ENCODE results near the gene STC2. TPM values are rescaled to one million over a fixed set of nuclear protein-coding genes. Genes with fewer than 3 reads are reported as not detected.

STC2 gene
- total RNA-seq, 2 experiments from 2014 or later: 40.9 to 45.9 TPM

DNA sequence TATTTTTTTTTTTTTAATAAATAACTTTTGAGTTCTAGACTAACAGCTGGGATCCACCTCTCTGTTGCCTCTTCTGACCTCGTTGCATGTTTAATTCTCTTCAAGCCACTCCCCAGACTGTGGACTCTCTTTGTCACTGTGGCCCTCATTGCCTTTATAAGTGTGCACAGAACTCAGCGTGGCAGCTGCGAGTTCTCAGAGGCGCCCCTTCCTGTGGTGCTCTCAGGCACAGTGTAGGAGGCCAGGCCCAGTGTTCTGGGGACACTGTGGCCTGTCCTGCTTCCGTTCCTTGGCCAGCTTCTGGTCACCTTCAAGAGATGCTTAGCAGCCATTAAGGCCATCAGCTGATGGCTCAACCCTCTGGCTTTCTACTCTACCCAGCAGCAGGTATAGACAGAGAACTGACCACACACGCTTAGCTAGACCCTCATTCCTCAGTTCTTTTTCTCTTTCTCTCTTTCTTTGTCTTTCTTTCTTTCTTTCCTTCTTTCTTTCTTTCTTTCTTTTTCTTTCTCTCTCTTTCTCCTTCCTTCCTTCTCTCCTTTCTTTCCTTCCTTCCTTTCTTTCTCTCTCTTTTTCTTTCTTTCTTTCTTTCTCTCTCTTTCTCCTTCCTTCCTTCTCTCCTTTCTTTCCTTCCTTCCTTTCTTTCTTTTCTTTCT lies 27.7 kb downstream of the STC2 start:
- Mint-ChIP-seq H3K4me3 (no peak overlapping the region), H3K9me3 (no peaks in the 10 kb centered on the region), H3K4me1 (ENCODE audit: low read depth) (no peaks in the 10 kb centered on the region), H3K36me3 (ENCODE audit: low read depth) (no peaks in the 10 kb centered on the region), H3K27me3 (peaks cover 26% of the 10 kb centered on the region), H3K27ac (no peak overlapping the region)
- TF ChIP-seq, protein P1, sequence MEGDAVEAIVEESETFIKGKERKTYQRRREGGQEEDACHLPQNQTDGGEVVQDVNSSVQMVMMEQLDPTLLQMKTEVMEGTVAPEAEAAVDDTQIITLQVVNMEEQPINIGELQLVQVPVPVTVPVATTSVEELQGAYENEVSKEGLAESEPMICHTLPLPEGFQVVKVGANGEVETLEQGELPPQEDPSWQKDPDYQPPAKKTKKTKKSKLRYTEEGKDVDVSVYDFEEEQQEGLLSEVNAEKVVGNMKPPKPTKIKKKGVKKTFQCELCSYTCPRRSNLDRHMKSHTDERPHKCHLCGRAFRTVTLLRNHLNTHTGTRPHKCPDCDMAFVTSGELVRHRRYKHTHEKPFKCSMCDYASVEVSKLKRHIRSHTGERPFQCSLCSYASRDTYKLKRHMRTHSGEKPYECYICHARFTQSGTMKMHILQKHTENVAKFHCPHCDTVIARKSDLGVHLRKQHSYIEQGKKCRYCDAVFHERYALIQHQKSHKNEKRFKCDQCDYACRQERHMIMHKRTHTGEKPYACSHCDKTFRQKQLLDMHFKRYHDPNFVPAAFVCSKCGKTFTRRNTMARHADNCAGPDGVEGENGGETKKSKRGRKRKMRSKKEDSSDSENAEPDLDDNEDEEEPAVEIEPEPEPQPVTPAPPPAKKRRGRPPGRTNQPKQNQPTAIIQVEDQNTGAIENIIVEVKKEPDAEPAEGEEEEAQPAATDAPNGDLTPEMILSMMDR (IDR thresholded peaks at IDR 0.05): no peak
- ChIA-PET POLR2A (interaction anchor here (0.6 kb wide), 1 partner anchor 54 kb away, joined by 3 read pairs; no protein-coding TSS in a partner anchor), CTCF (no interaction called here)
- intact Hi-C loops (cut with micrococcal nuclease): no loop called here
- ATAC-seq: no peak
- no peak for DNase-seq

DNA sequence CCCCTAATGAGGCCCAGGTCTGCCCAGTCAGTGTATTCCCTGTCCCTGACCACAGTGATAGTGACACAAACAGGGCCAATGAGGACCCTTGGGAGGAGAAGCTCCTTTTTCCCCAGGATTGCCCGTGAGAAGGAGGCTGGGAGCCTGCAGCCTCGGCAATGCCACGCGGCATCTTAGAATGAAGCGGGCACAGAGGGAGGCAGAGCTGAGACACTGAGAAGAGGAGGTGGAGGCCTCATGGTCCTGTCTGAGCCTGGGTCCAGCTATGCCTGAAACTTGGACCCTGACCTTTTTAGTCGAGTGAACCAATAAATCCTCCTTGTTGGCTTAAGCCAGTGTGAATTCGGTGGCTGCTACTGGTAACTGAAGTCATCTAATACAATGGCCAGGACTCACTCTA lies 28.4 kb downstream of the STC2 start:
- ChIA-PET POLR2A (interaction anchor here (0.5 to 0.6 kb wide), 2 partner anchors 11 to 54 kb away, joined by 3 to 4 read pairs; no protein-coding TSS in a partner anchor), CTCF (no interaction called here)

DNA sequence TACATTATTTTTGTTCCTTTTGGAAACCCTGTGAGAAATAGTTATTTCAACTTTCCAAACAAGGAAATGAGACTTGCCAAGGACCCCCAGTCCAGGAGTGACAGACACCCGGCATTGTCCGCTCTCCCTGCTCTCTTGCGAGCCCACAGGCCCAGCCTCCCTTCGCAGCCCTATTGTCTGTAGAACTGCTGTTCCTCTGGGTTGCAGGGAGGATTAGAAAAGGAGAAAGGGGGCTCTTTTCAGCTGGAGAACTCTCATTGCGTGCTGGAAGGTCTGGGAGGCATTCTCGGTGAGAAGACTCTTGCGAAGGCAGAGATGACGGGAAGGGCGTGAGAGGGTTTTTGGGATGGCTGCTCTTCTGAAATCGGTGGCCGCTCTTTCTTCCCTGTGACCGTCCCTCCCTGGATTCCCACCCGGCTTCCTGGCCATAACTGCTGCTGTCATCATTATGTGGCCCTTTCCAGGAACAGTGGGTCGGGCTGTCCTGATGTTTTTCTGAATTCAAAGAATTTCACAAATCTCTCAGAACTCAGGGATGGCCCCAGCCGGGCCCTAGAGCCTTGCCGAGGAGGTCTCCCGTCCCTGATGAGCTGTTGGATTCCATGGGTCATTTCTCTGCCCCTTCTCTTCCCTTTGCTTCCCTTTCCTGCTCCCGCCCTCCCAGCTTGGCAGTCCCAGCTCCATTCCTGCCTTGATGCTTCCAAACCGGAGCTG lies 29.8 kb downstream of the STC2 start:
- no peak overlapping the region for H3K4me3 Mint-ChIP-seq
- H3K27me3 Mint-ChIP-seq: peaks cover 32% of the 10 kb centered on the region
- intact Hi-C loops (cut with micrococcal nuclease): no loop called here
- H3K36me3 Mint-ChIP-seq (ENCODE audit: low read depth): no peaks in the 10 kb centered on the region
- no peaks in the 10 kb centered on the region for H3K9me3 Mint-ChIP-seq
- TF ChIP-seq, protein P1 (IDR thresholded peaks at IDR 0.05): no peak
- ChIA-PET POLR2A (interaction anchor here (0.7 to 1.2 kb wide), 2 partner anchors 13 to 30 kb away, joined by 3 to 4 read pairs; partner anchors contain the start of gene STC2), CTCF (no interaction called here)
- DNase-seq (no peak), ATAC-seq (no peak)
- H3K27ac Mint-ChIP-seq: no peak overlapping the region
- H3K4me1 Mint-ChIP-seq (ENCODE audit: low read depth): peaks cover 11% of the 10 kb centered on the region

More for the DNA sequence above, 28.4 kb downstream of the STC2 start:
- no peak for DNase-seq
- Mint-ChIP-seq H3K27ac (no peak overlapping the region), H3K9me3 (no peaks in the 10 kb centered on the region), H3K4me1 (ENCODE audit: low read depth) (no peaks in the 10 kb centered on the region), H3K27me3 (peaks cover 28% of the 10 kb centered on the region), H3K4me3 (no peak overlapping the region), H3K36me3 (ENCODE audit: low read depth) (no peaks in the 10 kb centered on the region)
- no peak for ATAC-seq
- intact Hi-C loops (cut with micrococcal nuclease): no loop called here
- TF ChIP-seq, protein P1 (IDR thresholded peaks at IDR 0.05): no peak

DNA sequence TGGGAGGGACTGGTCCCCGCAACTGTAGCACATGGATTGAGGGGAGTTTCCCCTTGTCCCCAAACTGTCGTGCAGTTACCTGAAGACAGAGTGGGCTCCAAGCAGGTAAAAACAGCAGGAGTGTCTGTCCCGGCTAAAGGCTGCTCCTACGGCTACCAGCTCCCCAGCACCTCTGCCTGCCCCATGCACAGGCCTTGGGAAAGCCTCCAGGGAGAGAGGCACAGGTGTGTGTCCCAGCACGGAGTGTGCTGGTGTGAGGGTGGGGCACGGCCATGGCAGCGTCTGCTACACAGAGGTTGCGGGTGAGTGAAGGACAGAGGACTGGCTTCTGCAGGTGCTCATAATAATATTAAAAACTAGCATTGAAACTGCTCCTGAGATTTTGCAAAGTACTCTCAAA lies 30.4 kb downstream of the STC2 start:
- no peaks in the 10 kb centered on the region for H3K9me3 Mint-ChIP-seq
- ChIA-PET POLR2A (no interaction called here), CTCF (no interaction called here)
- DNase-seq (no peak), ATAC-seq (no peak)
- no peaks in the 10 kb centered on the region for H3K36me3 Mint-ChIP-seq (ENCODE audit: low read depth)
- peaks cover 11% of the 10 kb centered on the region for H3K4me1 Mint-ChIP-seq (ENCODE audit: low read depth)
- peaks cover 28% of the 10 kb centered on the region for H3K27me3 Mint-ChIP-seq
- TF ChIP-seq, protein P1 (IDR thresholded peaks at IDR 0.05): no peak
- no peak overlapping the region for H3K27ac Mint-ChIP-seq
- no peak overlapping the region for H3K4me3 Mint-ChIP-seq
- intact Hi-C loops (cut with micrococcal nuclease): no loop called here

All from activated CD8-positive, alpha-beta T cell treated with anti-CD3 and anti-CD28 coated beads for 36 hours (primary cell).